Parathyroid adenoma (tissue), 2 donors: ENCODE measurements around the gene SENP7.

Experiments used
- H2AFZ ChIP-seq: fragments of 300-600 bp; sonication (generic); one replicate; pipeline ENCODE4 v1.7.0; 2017; ENCODE audit warnings: antibody characterized with exemption, mild to moderate bottlenecking
- H3K27ac ChIP-seq: fragments of 300-600 bp; sonication (generic); one replicate; pipeline ENCODE4 v1.7.0; 2017
- H3K27me3 ChIP-seq: fragments of 300-600 bp; sonication (generic); one replicate; pipeline ENCODE4 v1.7.0; 2017; ENCODE audit warnings: low read length; ENCODE audit not compliant: control insufficient read depth, insufficient read depth
- H3K36me3 ChIP-seq: fragments of 300-600 bp; sonication (generic); one replicate; pipeline ENCODE4 v1.7.0; 2017; ENCODE audit warnings: low read length; ENCODE audit not compliant: control insufficient read depth, insufficient read depth
- H3K4me1 ChIP-seq: fragments of 300-600 bp; sonication (generic); one replicate; pipeline ENCODE4 v1.7.0; 2017; ENCODE audit warnings: control low read depth
- H3K4me2 ChIP-seq: fragments of 300-600 bp; sonication (generic); one replicate; pipeline ENCODE4 v1.7.0; 2017; ENCODE audit warnings: low read length
- H3K4me3 ChIP-seq: fragments of 300-600 bp; sonication (generic); one replicate; pipeline ENCODE4 v1.7.0; 2017; ENCODE audit warnings: low read depth, low read length
- H3K79me2 ChIP-seq: fragments of 300-600 bp; sonication (generic); one replicate; pipeline ENCODE4 v1.7.0; 2017; ENCODE audit warnings: control low read depth
- H3K9ac ChIP-seq: fragments of 300-600 bp; sonication (generic); one replicate; pipeline ENCODE4 v1.7.0; 2017; ENCODE audit warnings: mild to moderate bottlenecking
- H3K9me3 ChIP-seq: fragments of 300-600 bp; sonication (generic); one replicate; pipeline ENCODE4 v1.7.0; 2017; ENCODE audit warnings: low read length; ENCODE audit not compliant: control insufficient read depth
- CTCF ChIP-seq: fragments of 300-600 bp; sonication (generic); IDR thresholded peaks from one replicate; pipeline ENCODE4 v1.7.0; 2017; ENCODE audit warnings: antibody characterized with exemption, mild to moderate bottlenecking
- donor health status: primary hyperparathyroidism.

Gene SENP7

GRCh38 chr3:101375586-101375985 is 137.4 kb downstream of the SENP7 start:
- no peak overlapping the region for H2AFZ ChIP-seq
- H3K27ac ChIP-seq, result no peak overlapping the region
- no peaks in the 10 kb centered on the region for H3K4me1 ChIP-seq
- no peak overlapping the region for H3K4me2 ChIP-seq
- H3K27me3 ChIP-seq, result no peaks in the 10 kb centered on the region
- peaks cover 6% of the 10 kb centered on the region for H3K79me2 ChIP-seq
- H3K9ac ChIP-seq, result no peak overlapping the region
- no peaks in the 10 kb centered on the region for H3K9me3 ChIP-seq
- no peak overlapping the region for H3K4me3 ChIP-seq
- no peak for TF ChIP-seq CTCF
- no peaks in the 10 kb centered on the region for H3K36me3 ChIP-seq

- no peak overlapping the region for H3K4me3 ChIP-seq
- TF ChIP-seq CTCF, result no peak
- H3K27ac ChIP-seq, result no peak overlapping the region
- H3K36me3 ChIP-seq, result no peaks in the 10 kb centered on the region
- no peak overlapping the region for H2AFZ ChIP-seq
- H3K4me2 ChIP-seq, result no peak overlapping the region
- H3K9ac ChIP-seq, result no peak overlapping the region
- H3K27me3 ChIP-seq, result no peaks in the 10 kb centered on the region
- no peaks in the 10 kb centered on the region for H3K9me3 ChIP-seq
- H3K79me2 ChIP-seq, result no peaks in the 10 kb centered on the region
- H3K4me1 ChIP-seq, result no peaks in the 10 kb centered on the region
These were observed 150.6 kb downstream of the SENP7 start for GRCh38 chr3:101362406-101362805.

GRCh38 chr3:101351829-101352228 is 161.2 kb downstream of the SENP7 start:
- H3K27ac ChIP-seq, result no peak overlapping the region
- H2AFZ ChIP-seq, result no peak overlapping the region
- no peaks in the 10 kb centered on the region for H3K4me1 ChIP-seq
- no peak overlapping the region for H3K4me3 ChIP-seq
- H3K9me3 ChIP-seq, result no peaks in the 10 kb centered on the region
- no peak overlapping the region for H3K4me2 ChIP-seq
- peaks cover 2% of the 10 kb centered on the region for H3K36me3 ChIP-seq
- no peak for TF ChIP-seq CTCF
- H3K79me2 ChIP-seq, result no peaks in the 10 kb centered on the region
- no peaks in the 10 kb centered on the region for H3K27me3 ChIP-seq
- H3K9ac ChIP-seq, result no peak overlapping the region

DNA sequence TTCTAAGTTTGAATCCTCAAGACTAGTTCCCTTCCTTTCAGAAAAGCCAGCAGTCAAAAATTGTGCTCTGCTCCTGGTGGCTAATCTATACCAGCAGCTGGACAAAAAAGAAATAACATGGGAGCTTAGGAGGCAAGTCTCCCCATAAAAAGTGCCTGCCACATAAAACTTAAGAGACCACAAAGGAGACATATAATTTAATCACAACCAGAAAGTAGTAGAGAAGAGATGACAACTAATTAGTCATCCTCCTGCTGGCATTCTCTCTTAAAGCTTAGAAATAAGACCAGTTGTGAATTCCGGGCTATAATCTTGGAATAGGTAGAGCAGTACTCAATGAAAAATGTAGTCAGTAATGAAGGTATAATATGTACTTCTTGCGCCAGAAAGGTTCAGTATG is 172.4 kb downstream of the SENP7 start:
- Histone ChIP-seq H3K27me3 (no peaks in the 10 kb centered on the region), H3K9me3 (no peaks in the 10 kb centered on the region), H3K79me2 (no peaks in the 10 kb centered on the region), H3K36me3 (no peaks in the 10 kb centered on the region), H3K4me2 (no peak overlapping the region), H3K4me3 (no peak overlapping the region), H3K27ac (no peak overlapping the region), H3K9ac (no peak overlapping the region), H2AFZ (no peak overlapping the region), H3K4me1 (no peaks in the 10 kb centered on the region)
- TF ChIP-seq CTCF, result no peak

DNA sequence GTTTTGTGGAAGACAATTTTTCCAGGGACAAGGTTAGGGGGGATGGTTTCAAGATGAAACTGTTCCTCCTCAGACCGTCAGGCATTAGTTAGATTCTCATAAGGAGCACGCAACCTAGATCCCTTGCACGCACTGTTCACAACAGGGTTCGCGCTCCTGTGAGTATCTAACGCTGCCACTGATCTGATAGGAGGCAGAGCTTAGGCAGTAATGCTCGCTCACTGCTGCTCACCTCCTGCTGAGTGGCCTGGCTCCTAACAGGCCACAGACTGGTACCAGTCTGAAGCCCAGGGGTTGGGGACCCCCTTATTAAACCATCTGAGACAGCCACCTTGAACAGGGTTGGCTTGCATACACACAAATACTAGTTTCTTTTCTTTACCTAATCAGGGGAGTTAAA is 179.1 kb downstream of the SENP7 start:
- H3K9ac ChIP-seq, result no peak overlapping the region
- H3K36me3 ChIP-seq, result no peaks in the 10 kb centered on the region
- H2AFZ ChIP-seq, result no peak overlapping the region
- H3K4me3 ChIP-seq, result no peak overlapping the region
- no peaks in the 10 kb centered on the region for H3K79me2 ChIP-seq
- H3K27ac ChIP-seq, result no peak overlapping the region
- H3K9me3 ChIP-seq, result no peaks in the 10 kb centered on the region
- H3K27me3 ChIP-seq, result no peaks in the 10 kb centered on the region
- no peak overlapping the region for H3K4me2 ChIP-seq
- no peaks in the 10 kb centered on the region for H3K4me1 ChIP-seq
- TF ChIP-seq CTCF, result no peak
